ENCODE measurements around the gene TEKT2.

DNA sequence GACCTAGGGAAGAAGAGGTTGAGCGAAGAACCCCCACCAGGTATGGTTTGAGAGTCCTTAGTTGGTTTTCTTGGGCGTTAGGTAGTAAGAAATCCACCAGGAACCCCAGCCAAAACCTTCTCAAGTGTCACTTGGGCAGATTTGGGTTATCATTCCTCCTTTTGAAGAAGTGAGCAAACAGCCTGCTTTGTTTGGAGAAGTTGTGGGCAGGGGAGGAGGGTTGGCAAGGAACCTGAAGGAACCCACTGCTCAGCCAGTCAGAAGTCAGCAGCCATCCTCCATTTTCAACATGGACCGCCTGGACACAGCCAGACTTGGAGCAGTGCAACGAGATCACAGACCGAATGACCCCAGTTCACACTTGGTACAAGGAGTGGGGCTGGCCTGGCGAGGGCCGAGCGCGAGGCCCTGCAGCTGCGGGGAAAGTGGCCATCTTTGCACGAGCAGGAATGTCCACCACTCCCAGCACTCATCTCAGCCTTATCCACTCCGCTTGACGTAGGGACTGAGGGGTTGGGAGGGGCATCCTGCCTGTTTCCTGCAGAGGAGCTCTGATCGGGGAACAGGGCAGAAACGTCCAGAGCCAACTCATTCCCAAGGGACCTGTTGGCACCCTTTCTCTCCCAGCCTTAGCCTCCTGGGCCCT, 12.0 kb downstream of the TEKT2 start:
- TF ChIP-seq, protein P1, sequence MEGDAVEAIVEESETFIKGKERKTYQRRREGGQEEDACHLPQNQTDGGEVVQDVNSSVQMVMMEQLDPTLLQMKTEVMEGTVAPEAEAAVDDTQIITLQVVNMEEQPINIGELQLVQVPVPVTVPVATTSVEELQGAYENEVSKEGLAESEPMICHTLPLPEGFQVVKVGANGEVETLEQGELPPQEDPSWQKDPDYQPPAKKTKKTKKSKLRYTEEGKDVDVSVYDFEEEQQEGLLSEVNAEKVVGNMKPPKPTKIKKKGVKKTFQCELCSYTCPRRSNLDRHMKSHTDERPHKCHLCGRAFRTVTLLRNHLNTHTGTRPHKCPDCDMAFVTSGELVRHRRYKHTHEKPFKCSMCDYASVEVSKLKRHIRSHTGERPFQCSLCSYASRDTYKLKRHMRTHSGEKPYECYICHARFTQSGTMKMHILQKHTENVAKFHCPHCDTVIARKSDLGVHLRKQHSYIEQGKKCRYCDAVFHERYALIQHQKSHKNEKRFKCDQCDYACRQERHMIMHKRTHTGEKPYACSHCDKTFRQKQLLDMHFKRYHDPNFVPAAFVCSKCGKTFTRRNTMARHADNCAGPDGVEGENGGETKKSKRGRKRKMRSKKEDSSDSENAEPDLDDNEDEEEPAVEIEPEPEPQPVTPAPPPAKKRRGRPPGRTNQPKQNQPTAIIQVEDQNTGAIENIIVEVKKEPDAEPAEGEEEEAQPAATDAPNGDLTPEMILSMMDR (IDR thresholded peaks at IDR 0.05; ENCODE audit: low read depth, low read length), result no peak
- TF ChIP-seq EZH2phosphoT487 (IDR thresholded peaks at IDR 0.05; ENCODE audit: low read depth), result no peak

Data from OCI-LY3 (cell line).